Lower leg skin (tissue), 4 donors: ENCODE results near the gene SIRPG. TPM values are rescaled to one million over a fixed set of nuclear protein-coding genes. Genes with fewer than 3 reads are reported as not detected.

Experiments
- DNase-seq, 2 donors: peaks; one replicate each; pipeline ENCODE4 v3.0.0-alpha.2; 2019; ENCODE audit warnings: low spot score in 2 of 2
- H3K4me3 ChIP-seq: fragments of 200-600 bp; sonication (generic); 2 replicates; pipeline ENCODE4 v1.5.1; 2017; ENCODE audit warnings: mild to moderate bottlenecking, low read depth; ENCODE audit not compliant: poor library complexity, severe bottlenecking
- CTCF ChIP-seq, 3 donors: fragments of 450-650 bp; IDR thresholded peaks; one replicate each; pipeline ENCODE4 v1.5.1; 2016; ENCODE audit warnings: antibody characterized with exemption in 3 of 3, mild to moderate bottlenecking in 3 of 3, moderate library complexity in 2 of 3
- POLR2A ChIP-seq, 2 donors: fragments of 450-650 bp; IDR thresholded peaks; one replicate each; pipeline ENCODE4 v1.6.1; 2016 to 2017; ENCODE audit warnings: antibody characterized with exemption in 2 of 2, mild to moderate bottlenecking in 1 of 2, moderate library complexity in 1 of 2
- WGBS, 2 donors: methylation state at CpG; one replicate each; pipeline ENCODE4 v1.1.5; 2018; 5-methylcytosine and 5-hydroxymethylcytosine counted together
- intact Hi-C: fragments of 100-400 bp; cut with DNase I; formaldehyde crosslinking; loops from one replicate; pipeline ENCODE4 v1.15.0; 2023; ENCODE audit warnings: low total_unique reads
- total RNA-seq, 4 donors: library from RNA; depleted of rRNA; stranded (reverse); fragments of >200 nt; gene quantifications; one replicate each; pipeline ENCODE4 v1.1.0, GENCODE V29; 2016

SIRPG gene
- total RNA-seq, 4 donors from 2014 or later = 0.89 TPM; not detected in 3

- TF ChIP-seq CTCF (IDR thresholded peaks at IDR 0.05) = no peak
- TF ChIP-seq POLR2A (IDR thresholded peaks at IDR 0.05) = no peak
These were observed 56.8 kb downstream of the SIRPG start for GRCh38 chr20:1600736-1601135.

GRCh38 chr20:1595333-1595732, 62.2 kb downstream of the SIRPG start:
- intact Hi-C loops = no loop called here
- no peak for DNase-seq
- TF ChIP-seq CTCF (IDR thresholded peaks at IDR 0.05) (no peak), POLR2A (IDR thresholded peaks at IDR 0.05) (no peak)
- H3K4me3 ChIP-seq = no peak overlapping the region
- no CpG with 5 or more reads among the region's 1 CpG for WGBS, 2 donors

More at GRCh38 chr20:1600736-1601135, 56.8 kb downstream of the SIRPG start:
- 41% methylated on average over 5 of the region's 5 CpGs; no CpG with 5 or more reads in 1 of the 2 donors for WGBS, 2 donors
- no peak overlapping the region for H3K4me3 ChIP-seq
- intact Hi-C loops = no loop called here
- no peak for DNase-seq

GRCh38 chr20:1588533-1589460, 68.8 kb downstream of the SIRPG start:
- no peak overlapping the region for H3K4me3 ChIP-seq
- no peak for DNase-seq
- 54% methylated on average over 8 of the region's 9 CpGs; no CpG with 5 or more reads in 1 of the 2 donors for WGBS, 2 donors
- no peak for TF ChIP-seq CTCF (IDR thresholded peaks at IDR 0.05)
- TF ChIP-seq POLR2A (IDR thresholded peaks at IDR 0.05) = no peak
- intact Hi-C loops = no loop called here

GRCh38 chr20:1587781-1588532, 69.6 kb downstream of the SIRPG start:
- intact Hi-C loops = no loop called here
- 62% methylated on average over 3 of the region's 3 CpGs; no CpG with 5 or more reads in 1 of the 2 donors for WGBS, 2 donors
- TF ChIP-seq POLR2A (IDR thresholded peaks at IDR 0.05) (no peak), CTCF (IDR thresholded peaks at IDR 0.05) (no peak)
- H3K4me3 ChIP-seq = no peak overlapping the region
- DNase-seq = no peak

- H3K4me3 ChIP-seq = no peak overlapping the region
- no peak for TF ChIP-seq POLR2A (IDR thresholded peaks at IDR 0.05)
- no peak for TF ChIP-seq CTCF (IDR thresholded peaks at IDR 0.05)
- WGBS, 2 donors = 92 to 97% methylated on average over 6 of the region's 6 CpGs
- intact Hi-C loops = no loop called here
- DNase-seq = no peak
These were observed 78.1 kb downstream of the SIRPG start for GRCh38 chr20:1579488-1579887.

Other genes with a start within 250 kb of the SIRPG start
- gene NSFL1C, start 190.9 kb downstream of the SIRPG start, total RNA-seq = 10 to 100 TPM; 56.9 to 76.2 (median 63.5) TPM
- gene SIRPB2, start 166.4 kb downstream of the SIRPG start, total RNA-seq = 1 to 10 TPM in 3 of 4 donors, under 1 TPM in 1; 0.79 to 6.4 (median 3.1) TPM
- gene SIRPD, start 100.1 kb downstream of the SIRPG start, total RNA-seq = not detected
- 1 to 10 TPM in 1 of 4 donors, under 1 TPM in 2, not detected in 1; 0.30 to 2.6 (median 0.42) TPM for gene SIRPB1, start 37.8 kb downstream of the SIRPG start, total RNA-seq
- 10 to 100 TPM; 29.3 to 55.0 (median 44.1) TPM for gene SIRPA, start 237.6 kb upstream of the SIRPG start, total RNA-seq